ENCODE data around the gene FAM184B.

- TF ChIP-seq, protein P1, sequence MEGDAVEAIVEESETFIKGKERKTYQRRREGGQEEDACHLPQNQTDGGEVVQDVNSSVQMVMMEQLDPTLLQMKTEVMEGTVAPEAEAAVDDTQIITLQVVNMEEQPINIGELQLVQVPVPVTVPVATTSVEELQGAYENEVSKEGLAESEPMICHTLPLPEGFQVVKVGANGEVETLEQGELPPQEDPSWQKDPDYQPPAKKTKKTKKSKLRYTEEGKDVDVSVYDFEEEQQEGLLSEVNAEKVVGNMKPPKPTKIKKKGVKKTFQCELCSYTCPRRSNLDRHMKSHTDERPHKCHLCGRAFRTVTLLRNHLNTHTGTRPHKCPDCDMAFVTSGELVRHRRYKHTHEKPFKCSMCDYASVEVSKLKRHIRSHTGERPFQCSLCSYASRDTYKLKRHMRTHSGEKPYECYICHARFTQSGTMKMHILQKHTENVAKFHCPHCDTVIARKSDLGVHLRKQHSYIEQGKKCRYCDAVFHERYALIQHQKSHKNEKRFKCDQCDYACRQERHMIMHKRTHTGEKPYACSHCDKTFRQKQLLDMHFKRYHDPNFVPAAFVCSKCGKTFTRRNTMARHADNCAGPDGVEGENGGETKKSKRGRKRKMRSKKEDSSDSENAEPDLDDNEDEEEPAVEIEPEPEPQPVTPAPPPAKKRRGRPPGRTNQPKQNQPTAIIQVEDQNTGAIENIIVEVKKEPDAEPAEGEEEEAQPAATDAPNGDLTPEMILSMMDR (conservative IDR thresholded peaks at IDR 0.05; ENCODE audit: low read length): peak; percentile 25; the same call in 1 of the 2 replicates
- no peak for TF ChIP-seq EZH2phosphoT487 (IDR thresholded peaks at IDR 0.05; ENCODE audit: borderline replicate concordance)
Observed at GRCh38 chr4:17687237-17687857, 94.1 kb downstream of the FAM184B start.
